GM18867 (cell line): Measurements from ENCODE around the gene NECTIN1.

Experiments
- ATAC-seq: cut with Tn5 transposase; IDR thresholded peaks from one replicate; pipeline ENCODE4 v1.9.1; 2021; ENCODE audit warnings: mild to moderate bottlenecking, moderate library complexity; ENCODE audit not compliant: unreplicated experiment

Gene NECTIN1

DNA sequence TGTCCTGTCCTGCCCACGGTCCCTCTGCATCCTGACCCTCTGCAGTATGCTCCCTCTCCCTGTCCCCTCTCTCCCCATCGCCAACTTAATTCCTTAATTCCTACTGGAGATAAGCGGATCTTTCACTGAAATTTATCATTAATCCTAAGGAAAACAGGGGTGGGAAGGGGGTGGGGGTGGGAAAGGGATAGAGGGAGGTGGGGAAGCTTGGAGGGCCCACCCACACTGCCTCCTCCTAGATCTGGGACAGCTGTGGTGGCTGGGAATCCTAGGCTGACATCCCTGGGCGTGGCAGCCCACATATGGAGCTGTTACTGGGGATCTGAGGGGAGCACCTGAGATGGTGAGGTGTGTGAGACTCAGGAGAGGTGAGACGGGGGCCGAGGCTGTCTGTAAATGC, 14.4 kb downstream of the NECTIN1 start:
- no peak for ATAC-seq

- no peak for ATAC-seq
These were observed 14.8 kb downstream of the NECTIN1 start for GRCh38 chr11:119714189-119714588.

DNA sequence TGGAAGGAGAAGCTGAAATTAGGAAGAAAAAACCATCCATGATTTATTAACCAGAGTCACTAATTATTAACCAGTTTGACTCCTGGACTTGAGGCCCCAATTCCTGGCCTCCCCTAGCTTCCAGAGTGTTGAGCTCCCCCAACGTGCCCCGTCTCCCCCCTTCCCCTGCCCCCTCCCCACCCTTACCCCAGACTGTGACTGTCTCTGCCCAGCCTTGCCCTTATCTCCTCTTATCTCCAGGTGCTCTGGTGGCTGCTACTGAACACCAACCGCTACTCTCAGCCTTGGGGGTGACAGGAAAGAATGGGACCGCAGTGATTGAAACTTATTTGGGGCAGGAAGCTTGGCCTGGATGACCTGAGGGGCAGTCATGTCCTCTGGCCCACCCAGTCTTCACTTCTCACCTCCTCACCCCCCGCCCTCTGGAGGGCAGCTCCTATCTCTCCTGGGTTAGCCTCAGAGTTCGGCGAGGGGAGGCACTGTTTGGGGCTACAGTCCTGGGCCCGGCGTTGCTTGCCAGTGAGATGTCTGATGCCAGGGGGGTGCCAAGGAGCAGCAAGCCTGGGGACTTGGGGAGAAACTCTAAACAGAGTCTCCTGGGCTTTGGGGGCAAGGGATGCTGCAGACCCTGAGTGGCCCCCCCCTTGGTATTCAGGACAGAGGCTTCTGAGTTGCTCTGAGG, 15.5 kb downstream of the NECTIN1 start:
- ATAC-seq = no peak

- no peak for ATAC-seq
These were observed 16.3 kb downstream of the NECTIN1 start for GRCh38 chr11:119712459-119713358.

- no peak for ATAC-seq
These were observed 17.0 kb downstream of the NECTIN1 start for GRCh38 chr11:119712006-119712405.

DNA sequence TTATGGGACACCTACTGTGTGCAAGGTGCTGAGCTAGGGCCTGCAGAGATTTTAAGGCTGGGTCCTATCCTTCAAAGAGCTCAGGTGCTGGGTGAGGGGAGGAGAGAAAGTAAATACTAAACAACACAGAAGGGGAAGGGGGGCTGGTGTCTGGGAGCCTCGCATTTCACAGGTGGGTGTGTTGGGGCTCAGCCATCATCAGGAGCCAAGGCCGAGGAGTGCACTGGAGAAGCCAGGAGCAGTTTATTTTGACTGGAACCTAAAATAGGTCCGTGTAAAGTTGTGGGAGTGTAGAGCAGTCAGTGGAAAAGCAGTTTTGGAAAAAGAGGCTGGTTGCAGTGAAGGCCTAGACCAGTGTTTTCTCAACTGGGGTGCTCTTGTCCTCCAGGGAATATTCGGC, 17.5 kb downstream of the NECTIN1 start:
- ATAC-seq = no peak

DNA sequence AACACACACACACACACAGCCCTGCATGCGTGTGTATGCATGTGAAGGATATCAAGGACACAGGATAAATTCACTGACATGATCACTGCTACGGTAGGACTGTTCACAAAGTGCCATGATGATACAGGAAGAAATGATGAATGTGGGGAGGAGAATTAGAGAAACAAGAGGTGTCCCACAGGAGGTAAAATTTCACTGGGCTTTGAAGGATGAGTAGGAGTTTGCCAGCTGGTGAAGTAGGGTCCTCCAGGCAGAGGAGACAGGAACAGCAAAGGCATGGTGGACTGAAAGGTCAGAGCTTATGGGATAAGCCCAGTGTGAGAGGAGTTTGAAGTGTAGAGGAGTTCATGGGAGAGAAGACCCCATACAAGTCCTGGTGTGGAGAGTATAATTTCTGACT, 18.6 kb downstream of the NECTIN1 start:
- no peak for ATAC-seq

GRCh38 chr11:119709638-119710346, 19.2 kb downstream of the NECTIN1 start:
- no peak for ATAC-seq

- ATAC-seq = no peak
These were observed 19.8 kb downstream of the NECTIN1 start for GRCh38 chr11:119709171-119709570.

DNA sequence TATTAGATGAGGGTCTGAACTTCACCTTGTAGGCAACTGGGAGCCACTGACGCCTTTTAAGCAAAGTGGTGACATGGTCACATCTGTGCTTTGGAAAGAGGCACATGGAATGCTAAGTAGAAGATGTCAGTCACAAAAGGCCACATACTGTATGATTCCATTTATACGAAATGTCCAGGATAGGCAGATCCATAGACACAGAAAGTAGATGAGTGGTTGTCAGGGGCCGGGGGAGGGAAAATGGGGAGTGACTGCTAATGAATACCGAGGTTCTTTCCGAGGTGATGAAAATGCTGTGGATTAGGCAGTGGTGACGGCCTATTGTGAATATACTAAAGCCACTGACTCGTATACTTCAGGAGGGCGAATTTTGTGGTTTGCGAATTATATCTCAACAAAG, 20.6 kb downstream of the NECTIN1 start:
- ATAC-seq = no peak

- no peak for ATAC-seq
These were observed 22.1 kb downstream of the NECTIN1 start for GRCh38 chr11:119706887-119707286.

DNA sequence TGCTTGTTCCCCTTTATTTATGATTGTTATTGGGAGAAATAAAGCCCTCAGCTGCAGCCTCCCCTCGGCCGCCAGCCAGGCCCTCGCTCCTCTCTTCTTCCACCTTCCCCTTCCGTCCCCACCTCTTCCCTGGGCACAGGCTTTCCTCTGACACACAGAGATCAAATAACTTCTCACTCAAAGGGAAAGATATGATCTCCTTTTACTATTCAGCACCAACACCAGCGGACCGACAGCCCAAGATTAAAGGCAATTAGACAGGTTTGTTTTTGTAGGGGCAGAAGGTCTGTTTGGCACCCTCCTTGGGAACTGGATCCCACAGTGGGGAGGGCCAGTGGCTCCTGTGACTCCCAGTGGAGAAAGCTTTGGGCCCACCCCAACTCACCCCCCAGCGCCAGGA, 23.0 kb downstream of the NECTIN1 start:
- ATAC-seq = no peak

DNA sequence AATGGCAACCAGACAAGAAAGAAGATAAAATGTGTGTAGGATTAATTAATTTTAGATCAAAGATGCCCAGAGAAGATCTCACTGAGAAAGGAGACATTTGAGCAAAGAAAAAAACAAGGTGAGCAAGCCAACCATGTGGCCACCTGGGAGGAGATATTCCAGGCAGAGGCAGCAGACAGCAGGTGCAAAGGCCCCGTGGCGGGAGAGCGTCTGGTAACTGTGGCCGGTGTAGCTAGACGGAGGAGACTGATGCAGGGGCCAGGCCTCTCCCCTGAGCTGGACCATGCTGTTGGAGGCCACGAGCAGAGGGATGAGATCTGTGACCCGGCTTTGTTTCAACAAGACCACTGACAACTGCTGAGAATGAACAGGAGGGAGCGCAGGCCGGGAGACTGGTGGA, 23.6 kb downstream of the NECTIN1 start:
- no peak for ATAC-seq

DNA sequence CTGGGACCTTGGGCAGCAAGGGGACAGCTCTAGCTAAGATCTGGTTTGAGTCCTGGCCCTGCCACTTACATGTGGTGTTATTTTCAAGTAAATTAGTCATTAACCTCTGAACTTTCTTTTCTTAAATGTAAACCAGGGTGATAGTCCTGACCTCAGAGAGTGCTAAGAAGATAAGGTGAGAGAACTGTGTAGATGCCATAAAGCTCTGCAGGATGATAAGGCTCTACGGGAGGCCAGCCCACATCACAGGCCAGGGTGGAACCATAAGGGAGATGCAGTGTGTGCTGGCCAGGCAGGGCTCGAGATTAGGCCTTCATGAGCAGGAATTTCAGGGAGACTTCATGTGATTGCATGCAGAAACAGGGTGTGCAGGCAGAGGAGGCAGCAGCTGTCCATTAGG, 24.2 kb downstream of the NECTIN1 start:
- ATAC-seq = no peak

DNA sequence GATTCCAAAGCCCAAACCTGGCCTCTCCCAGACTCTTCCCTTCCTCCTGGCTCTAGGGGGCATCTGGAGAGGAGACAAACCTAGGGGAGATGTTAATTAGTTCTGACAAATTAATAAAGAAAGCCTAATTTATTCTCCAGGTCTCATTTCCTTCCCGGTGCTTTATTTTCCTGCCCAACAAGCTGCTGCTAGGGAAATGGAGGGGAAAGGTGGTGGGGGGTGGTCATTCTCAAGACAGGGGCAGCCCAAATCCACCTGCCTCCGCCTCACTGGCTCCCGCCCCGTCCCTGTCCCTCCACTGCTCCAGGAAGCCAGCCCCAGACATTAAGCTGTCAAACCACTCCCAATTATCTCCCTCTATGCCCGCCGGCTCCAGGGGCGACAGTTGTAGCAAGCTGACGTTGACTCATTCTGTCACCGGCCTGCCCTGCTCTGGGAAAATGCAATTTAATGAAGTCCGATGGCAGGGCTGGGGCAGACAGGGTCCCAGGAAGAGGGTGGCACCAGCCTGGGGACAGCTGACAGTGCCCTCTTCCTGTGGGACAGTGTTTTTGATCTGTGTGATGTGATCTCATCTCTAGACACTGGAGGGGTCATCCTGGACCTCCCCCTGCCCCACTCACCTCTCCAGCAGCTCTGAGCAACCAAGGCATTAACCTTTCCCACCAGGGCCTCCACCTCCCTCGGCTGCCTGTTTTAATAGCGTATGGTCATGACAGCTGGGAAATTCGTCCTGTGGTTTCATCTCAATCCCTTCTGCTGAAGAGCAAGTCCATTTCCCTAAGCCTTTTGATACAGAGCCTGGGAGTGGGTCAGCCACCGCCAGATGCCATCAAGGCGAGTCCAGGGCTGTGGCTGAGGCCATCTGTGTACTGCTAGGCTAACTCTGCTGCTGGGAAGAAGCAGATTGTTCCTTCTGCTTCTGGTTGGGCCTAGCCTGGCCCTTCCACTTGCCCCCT, 27.1 kb downstream of the NECTIN1 start:
- ATAC-seq = no peak

- no peak for ATAC-seq
These were observed 28.3 kb downstream of the NECTIN1 start for GRCh38 chr11:119700536-119701346.

DNA sequence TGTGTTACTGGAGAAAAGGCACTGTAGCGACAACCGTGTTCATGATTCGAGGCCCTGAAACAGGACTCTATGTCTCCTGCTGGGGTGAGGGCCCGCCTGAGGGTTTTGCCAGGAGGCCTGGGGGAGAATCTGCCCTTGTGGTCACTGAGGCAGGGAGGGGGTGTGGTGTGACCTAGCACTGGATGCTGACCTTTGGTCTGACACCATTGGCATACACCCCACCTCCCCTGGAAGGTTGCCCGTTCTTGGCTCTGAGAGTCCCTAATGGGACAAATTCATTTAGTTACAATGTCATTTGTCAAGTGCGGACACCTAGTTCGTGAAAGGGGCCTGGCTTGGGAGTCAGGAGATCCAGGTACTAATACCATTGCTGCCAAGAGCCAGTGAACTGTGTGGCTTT, 29.0 kb downstream of the NECTIN1 start:
- no peak for ATAC-seq

GRCh38 chr11:119699227-119699626, 29.8 kb downstream of the NECTIN1 start:
- ATAC-seq = no peak

DNA sequence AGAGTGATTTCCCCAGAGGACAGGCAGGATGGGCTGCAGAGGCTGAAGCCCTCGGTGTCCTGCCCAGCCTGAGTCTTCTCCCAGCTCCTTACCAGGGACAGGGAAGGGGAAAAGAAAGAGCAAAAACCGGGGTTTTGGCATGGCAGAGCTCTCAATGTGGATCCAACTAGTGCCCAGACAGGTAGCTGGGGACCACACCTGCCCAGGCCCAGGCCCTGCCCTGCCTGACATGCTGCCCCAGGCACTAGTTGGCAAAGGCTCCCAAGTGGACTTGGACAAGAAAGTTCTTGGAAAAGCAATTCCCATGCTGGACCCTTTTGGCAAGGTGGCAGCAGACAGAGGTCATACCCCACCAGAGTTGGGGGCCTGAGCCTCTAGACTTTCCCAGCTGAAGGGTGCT, 31.1 kb downstream of the NECTIN1 start:
- no peak for ATAC-seq

DNA sequence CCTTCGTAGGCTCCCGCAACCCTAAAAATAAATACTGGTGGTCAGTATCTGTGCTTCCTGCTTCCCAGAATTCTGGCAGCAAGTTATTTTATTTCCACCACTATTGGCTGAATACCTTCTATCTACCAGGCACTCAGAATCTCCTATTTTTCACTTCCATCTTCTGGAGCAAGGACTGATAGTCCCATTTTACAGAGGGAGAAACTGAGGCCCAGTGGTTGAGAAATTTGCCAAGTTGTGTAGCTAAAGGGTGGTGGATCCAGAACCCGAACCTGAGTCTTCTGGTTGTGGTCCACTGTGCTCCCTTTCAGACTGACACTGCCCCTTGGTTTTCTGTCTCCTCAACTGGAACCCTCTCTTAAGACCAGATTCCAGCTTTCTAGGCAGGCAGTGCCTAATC, 31.6 kb downstream of the NECTIN1 start:
- no peak for ATAC-seq
